ENCODE data around the gene HOOK2. TPM values are rescaled to one million over a fixed set of nuclear protein-coding genes. Genes with fewer than 3 reads are reported as not detected.

HOOK2 gene
- total and polyA plus RNA-seq, 9 of the 15 experiments (the other 6 are each of a cell fraction or from before 2014, with no cell fraction given) = 1.3 to 17.2 (median 9.9) TPM

- no peak for TF ChIP-seq ZNF609 (CRISPR knock-in tag; IDR thresholded peaks at IDR 0.05; ENCODE audit: borderline replicate concordance)
- TF ChIP-seq NR2C2 (CRISPR knock-in tag; IDR thresholded peaks at IDR 0.05) = no peak; the same call in 1 of the 2 replicates
- peak; percentile 70 for TF ChIP-seq NR2C2 (tag; IDR thresholded peaks at IDR 0.05)
- no peak for TF ChIP-seq MCM3 (IDR thresholded peaks at IDR 0.05)
- no peak for TF ChIP-seq ZFP30 (CRISPR knock-in tag; IDR thresholded peaks at IDR 0.05; ENCODE audit: borderline replicate concordance)
- no peak for TF ChIP-seq CC2D1A (IDR thresholded peaks at IDR 0.05)
- peak; percentile 43; the same call in 1 of the 2 replicates for TF ChIP-seq NR4A1 (CRISPR knock-in tag; IDR thresholded peaks at IDR 0.05)
- TF ChIP-seq NR4A1 (tag; IDR thresholded peaks at IDR 0.05) = no peak
- peak; percentile 86 for TF ChIP-seq SP1 (CRISPR knock-in tag; IDR thresholded peaks at IDR 0.05)
- TF ChIP-seq PTRF (tag; IDR thresholded peaks at IDR 0.05) = no peak
- 0 out of 2 replicates have a peak, but pooled peaks have one; percentile 16 for TF ChIP-seq DMBX1 (CRISPR knock-in tag; IDR thresholded peaks at IDR 0.05; ENCODE audit: borderline replicate concordance)
- no peak for TF ChIP-seq ZNF311 (CRISPR knock-in tag; IDR thresholded peaks at IDR 0.05)
- 0 out of 2 replicates have a peak, but pooled peaks have one; percentile 40 for TF ChIP-seq ZNF75A (CRISPR knock-in tag; IDR thresholded peaks at IDR 0.05)
- TF ChIP-seq SIX5 (IDR thresholded peaks at IDR 0.05; ENCODE audit: borderline replicate concordance in 1 of 2, insufficient read depth in 1 of 2, low read depth in 1 of 2, low read length in 2 of 2) = peak; percentile 92 to 96
- no peak for TF ChIP-seq FOSL1 (tag; conservative IDR thresholded peaks at IDR 0.05)
- TF ChIP-seq L3MBTL2 (IDR thresholded peaks at IDR 0.05) = peak; percentile 99
- peak; percentile 15 for TF ChIP-seq NEUROD1 (IDR thresholded peaks at IDR 0.05; ENCODE audit: borderline replicate concordance, low read depth, low read length, partially characterized antibody)
- TF ChIP-seq E2F1 (CRISPR knock-in tag; IDR thresholded peaks at IDR 0.05) = peak; percentile 93
- no peak for TF ChIP-seq PHB2 (IDR thresholded peaks at IDR 0.05; ENCODE audit: low read depth)
- TF ChIP-seq PTBP1 (IDR thresholded peaks at IDR 0.05; ENCODE audit: low read depth, low read length) = no peak
- TF ChIP-seq U2AF2 (optimal IDR thresholded peaks at IDR 0.05; ENCODE audit: low read depth, low read length) = no peak
- no peak for TF ChIP-seq SREBF2 (CRISPR knock-in tag; IDR thresholded peaks at IDR 0.05)
Measured at GRCh38 chr19:12806242-12807081, 31.1 kb upstream of the HOOK2 start, which contains the start of gene RNASEH2A (continued).
